Caco-2 (cell line): Measurements from ENCODE around the gene SUSD2. TPM values are rescaled to one million over a fixed set of nuclear protein-coding genes. Genes with fewer than 3 reads are reported as not detected.

Experiments used
- BruUV-seq: library from RNA; stranded (reverse); fragments of 400-500 nt; replicated peaks from 2 replicates; lab custom pipeline; 2021; lab: Mats Ljungman, UMichigan
- CTCF ChIA-PET: fragments of 300-600 bp; sonication (Branson Sonifier 250); formaldehyde crosslinking; loops from one replicate; lab custom pipeline; 2022; ENCODE audit warnings: antibody characterized with exemption; lab: Charles Lee
- POLR2A ChIA-PET: fragments of 300-600 bp; sonication (Branson Sonifier 250); formaldehyde crosslinking; loops from one replicate; lab custom pipeline; 2022; ENCODE audit warnings: antibody characterized with exemption; lab: Charles Lee
- DNase-seq, 2 experiments: peaks; one replicate each; pipeline versions ENCODE4 v3.0.0 to v3.0.0-alpha.2; 2020 to 2022
- H3K27me3 ChIP-seq: replicated peaks from 2 replicates; pipeline ENCODE4 v1.6.0; 2011; ENCODE audit warnings: low read length; ENCODE audit not compliant: control insufficient read depth, insufficient read depth
- H3K36me3 ChIP-seq: 2 replicates; pipeline ENCODE4 v1.5.1; 2011; ENCODE audit warnings: low read length; ENCODE audit not compliant: control insufficient read depth, insufficient read depth
- H3K4me1 ChIP-seq: fragments of 250-450 bp; sonication (Bioruptor Pico); 2 replicates; pipeline ENCODE4 v1.5.1; 2020; ENCODE audit warnings: mild to moderate bottlenecking
- H3K4me3 ChIP-seq: 2 replicates; pipeline ENCODE4 v1.5.1; 2011; ENCODE audit warnings: low read depth, mild to moderate bottlenecking, control low read depth, low read length
- H3K9me3 ChIP-seq: fragments of 250-450 bp; sonication (Bioruptor Pico); 2 replicates; pipeline ENCODE4 v1.5.1; 2020; ENCODE audit warnings: mild to moderate bottlenecking, moderate library complexity
- H3K27ac Mint-ChIP-seq: one replicate; pipeline ENCODE4 v1.8.0; 2022; ENCODE audit warnings: mixed read lengths; ENCODE audit not compliant: unreplicated experiment
- H3K27me3 Mint-ChIP-seq: one replicate; pipeline ENCODE4 v1.8.0; 2022; ENCODE audit warnings: mixed read lengths; ENCODE audit not compliant: insufficient read depth, unreplicated experiment
- H3K36me3 Mint-ChIP-seq: one replicate; pipeline ENCODE4 v1.8.0; 2022; ENCODE audit warnings: mild to moderate bottlenecking, mixed read lengths; ENCODE audit not compliant: insufficient read depth, unreplicated experiment
- H3K4me1 Mint-ChIP-seq: one replicate; pipeline ENCODE4 v1.8.0; 2022; ENCODE audit warnings: low read depth, mixed read lengths; ENCODE audit not compliant: unreplicated experiment
- H3K4me3 Mint-ChIP-seq: one replicate; pipeline ENCODE4 v1.8.0; 2022; ENCODE audit warnings: mild to moderate bottlenecking, moderate library complexity, mixed read lengths; ENCODE audit not compliant: unreplicated experiment
- H3K9me3 Mint-ChIP-seq: one replicate; pipeline ENCODE4 v1.8.0; 2022; ENCODE audit warnings: mixed read lengths; ENCODE audit not compliant: unreplicated experiment
- CTCF ChIP-seq, 2 experiments: fragments of 200-600 bp in 1 of 2; IDR thresholded peaks; 1 replicate in 1 of 2; 2 replicates in 1 of 2; pipeline versions ENCODE4 v1.5.1 to v1.8.0; 2011 to 2022; ENCODE audit warnings: antibody characterized with exemption in 1 of 2, control low read depth in 1 of 2, inconsistent platforms in 1 of 2, low read depth in 1 of 2, low read length in 1 of 2, mild to moderate bottlenecking in 1 of 2, moderate library complexity in 1 of 2; ENCODE audit not compliant: insufficient read depth in 1 of 2, severe bottlenecking in 1 of 2, unreplicated experiment in 1 of 2
- intact Hi-C: fragments of 100-400 bp; cut with micrococcal nuclease; formaldehyde crosslinking; loops from one replicate; pipeline ENCODE4 v1.10.0; 2022; ENCODE audit not compliant: unreplicated experiment
- total RNA-seq: library from RNA; stranded (reverse); gene quantifications from 2 replicates; pipeline ENCODE4 v1.2.3, GENCODE V29; 2022

The SUSD2 gene
- total RNA-seq, 1 experiment from 2014 or later: 7.0 TPM

GRCh38 chr22:24178502-24179440 is 2.5 kb upstream of the SUSD2 start:
- Mint-ChIP-seq H3K27ac (no peak overlapping the region), H3K9me3 (no peaks in the 10 kb centered on the region), H3K4me3 (no peak overlapping the region), H3K4me1 (no peaks in the 10 kb centered on the region), H3K36me3 (peaks cover 13% of the 10 kb centered on the region), H3K27me3 (no peaks in the 10 kb centered on the region)
- BruUV-seq: no TSS peak
- peak in 1 of 2 experiments; percentile 38 for DNase-seq
- Histone ChIP-seq H3K9me3 (no peaks in the 10 kb centered on the region), H3K36me3 (no peaks in the 10 kb centered on the region; the same call in none of the 2 replicates), H3K4me1 (peaks cover 16% of the 10 kb centered on the region), H3K4me3 (no peak overlapping the region), H3K27me3 (no peaks in the 10 kb centered on the region)
- CTCF ChIA-PET: interaction anchor here (0.6 to 0.9 kb wide), 2 partner anchors 22 to 52 kb away, joined by 3 read pairs; no protein-coding TSS in a partner anchor
- POLR2A ChIA-PET: interaction anchor here (0.6 kb wide), 1 partner anchor 147 kb away, joined by 5 read pairs; no protein-coding TSS in a partner anchor
- TF ChIP-seq CTCF (IDR thresholded peaks at IDR 0.05; ENCODE audit: insufficient read depth in 1 of 2, low read depth in 1 of 2, low read length in 1 of 2, severe bottlenecking in 1 of 2, unreplicated experiment in 1 of 2): peak; percentile 27 to 31
- intact Hi-C loops: loop anchor here (5.0 kb wide), 1 partner anchor 196 kb away; the partner anchor contains the start of gene GSTT2

GRCh38 chr22:24179478-24180210 is 1.6 kb upstream of the SUSD2 start:
- no peak for TF ChIP-seq CTCF (IDR thresholded peaks at IDR 0.05; ENCODE audit: insufficient read depth in 1 of 2, low read depth in 1 of 2, low read length in 1 of 2, severe bottlenecking in 1 of 2, unreplicated experiment in 1 of 2)
- H3K4me3 ChIP-seq: no peak overlapping the region
- ChIA-PET CTCF (interaction anchor here (0.6 to 0.9 kb wide), 2 partner anchors 23 to 117 kb away, joined by 3 to 8 read pairs; no protein-coding TSS in a partner anchor), POLR2A (no interaction called here)
- BruUV-seq: no TSS peak
- H3K36me3 ChIP-seq: no peaks in the 10 kb centered on the region; the same call in none of the 2 replicates
- H3K9me3 ChIP-seq: no peaks in the 10 kb centered on the region
- H3K9me3 Mint-ChIP-seq: no peaks in the 10 kb centered on the region
- no peaks in the 10 kb centered on the region for H3K27me3 Mint-ChIP-seq
- no peak for DNase-seq
- no peak overlapping the region for H3K27ac Mint-ChIP-seq
- intact Hi-C loops: loop anchor here (5.0 kb wide), 1 partner anchor 197 kb away; the partner anchor contains the start of gene GSTT2
- peaks cover 8% of the 10 kb centered on the region for H3K36me3 Mint-ChIP-seq
- peaks cover 16% of the 10 kb centered on the region for H3K4me1 ChIP-seq
- no peak overlapping the region for H3K4me3 Mint-ChIP-seq
- no peaks in the 10 kb centered on the region for H3K4me1 Mint-ChIP-seq
- H3K27me3 ChIP-seq: no peaks in the 10 kb centered on the region
